Keratinocyte (primary cell): ENCODE results near the gene MAP2K4.

Source experiments
- CTCF ChIP-seq, 3 experiments: IDR thresholded peaks in 1 of 3; conservative IDR thresholded peaks in 1 of 3; optimal IDR thresholded peaks in 1 of 3; 2 replicates in 2 of 3; 3 replicates in 1 of 3; pipeline versions ENCODE3 to v1.5.1; 2011; ENCODE audit warnings: low read length in 3 of 3, mild to moderate bottlenecking in 3 of 3, moderate library complexity in 2 of 3, control low read depth in 1 of 3, inconsistent platforms in 1 of 3; ENCODE audit not compliant: insufficient read depth in 2 of 3; ENCODE audit errors: extremely low read depth in 1 of 3
- EZH2 ChIP-seq: IDR thresholded peaks from one replicate; pipeline ENCODE4 v1.6.1; 2012; ENCODE audit warnings: inconsistent platforms, mild to moderate bottlenecking, low read length, moderate library complexity

- TF ChIP-seq CTCF (optimal IDR thresholded peaks at IDR 0.05 in 1 of 3, IDR thresholded peaks at IDR 0.05 in 1 of 3, conservative IDR thresholded peaks at IDR 0.05 in 1 of 3; ENCODE audit: extremely low read depth in 1 of 3, insufficient read depth in 2 of 3, low read length in 3 of 3) (no peak), EZH2 (no peak)
Observed at GRCh38 chr17:12136243-12136642, 115.6 kb downstream of the MAP2K4 start.
